GM23338 (cell line): ENCODE measurements around the gene RGS3. TPM values are rescaled to one million over a fixed set of nuclear protein-coding genes. Genes with fewer than 3 reads are reported as not detected.

ENCODE experiments used
- ATAC-seq: fragments of 200-7000 bp; cut with Tn5 transposase; 3 replicates; pipeline ENCODE4 v1.9.1; 2020
- DNase-seq: peaks from one replicate; pipeline ENCODE4 v3.0.0-alpha.2; 2015; ENCODE audit warnings: low spot score
- H2AFZ ChIP-seq: fragments of 200-600 bp; sonication (generic); 2 replicates; pipeline ENCODE4 v1.8.0; 2016; ENCODE audit warnings: antibody characterized with exemption, mild to moderate bottlenecking, moderate library complexity
- H3F3A ChIP-seq: fragments of 200-600 bp; sonication (generic); replicated peaks from 2 replicates; pipeline ENCODE4 v1.8.0; 2017; ENCODE audit warnings: antibody characterized with exemption, mixed run types, low read depth
- H3K27ac ChIP-seq: fragments of 200-600 bp; sonication (generic); 2 replicates; pipeline ENCODE4 v1.6.1; 2016; ENCODE audit warnings: low read depth
- H3K27me3 ChIP-seq: fragments of 200-600 bp; sonication (generic); 2 replicates; pipeline ENCODE4 v1.8.0; 2016; ENCODE audit warnings: mild to moderate bottlenecking, mixed run types, moderate library complexity; ENCODE audit not compliant: insufficient read depth
- H3K36me3 ChIP-seq: fragments of 200-600 bp; sonication (generic); 2 replicates; pipeline ENCODE4 v1.8.0; 2016; ENCODE audit warnings: mild to moderate bottlenecking; ENCODE audit not compliant: insufficient read depth
- H3K4me1 ChIP-seq: fragments of 200-600 bp; sonication (generic); 2 replicates; pipeline ENCODE4 v1.8.0; 2016; ENCODE audit warnings: mild to moderate bottlenecking, moderate library complexity; ENCODE audit not compliant: insufficient read depth
- H3K4me2 ChIP-seq: fragments of 200-600 bp; sonication (generic); 2 replicates; pipeline ENCODE4 v1.7.1; 2017; ENCODE audit warnings: mixed run types
- H3K4me3 ChIP-seq: fragments of 200-600 bp; sonication (generic); 2 replicates; pipeline ENCODE4 v1.6.1; 2016; ENCODE audit warnings: mixed run types
- H3K79me2 ChIP-seq: fragments of 200-600 bp; sonication (generic); replicated peaks from 2 replicates; pipeline ENCODE4 v1.8.0; 2017; ENCODE audit warnings: mild to moderate bottlenecking; ENCODE audit not compliant: insufficient read depth
- H3K9me2 ChIP-seq: fragments of 200-600 bp; sonication (generic); 2 replicates; pipeline ENCODE4 v1.8.0; 2017; ENCODE audit not compliant: insufficient read depth
- H4K20me1 ChIP-seq: fragments of 200-600 bp; sonication (generic); replicated peaks from 2 replicates; pipeline ENCODE4 v1.8.0; 2017; ENCODE audit warnings: mild to moderate bottlenecking; ENCODE audit not compliant: insufficient read depth
- H3K27ac Mint-ChIP-seq: 2 replicates; pipeline ENCODE4 v1.8.0; 2020; ENCODE audit warnings: inconsistent platforms, mild to moderate bottlenecking, moderate library complexity, mixed read lengths
- H3K27me3 Mint-ChIP-seq: 3 replicates; pipeline ENCODE4 v1.8.0; 2022; ENCODE audit warnings: low read depth, mild to moderate bottlenecking, moderate library complexity, mixed read lengths, inconsistent platforms; ENCODE audit not compliant: insufficient read depth, poor library complexity
- H3K36me3 Mint-ChIP-seq: 3 replicates; pipeline ENCODE4 v1.8.0; 2021; ENCODE audit warnings: low read depth, mild to moderate bottlenecking, inconsistent platforms, moderate library complexity, mixed read lengths
- H3K4me1 Mint-ChIP-seq: 3 replicates; pipeline ENCODE4 v1.8.0; 2020; ENCODE audit warnings: mild to moderate bottlenecking, inconsistent platforms, mixed read lengths
- H3K4me3 Mint-ChIP-seq: 3 replicates; pipeline ENCODE4 v1.8.0; 2021; ENCODE audit warnings: moderate library complexity, mild to moderate bottlenecking, inconsistent platforms, mixed read lengths
- H3K9me3 Mint-ChIP-seq: 3 replicates; pipeline ENCODE4 v1.8.0; 2020; ENCODE audit warnings: moderate library complexity, mild to moderate bottlenecking, inconsistent platforms, mixed read lengths
- EZH2 ChIP-seq: fragments of 200-600 bp; sonication (generic); IDR thresholded peaks from one replicate; pipeline ENCODE4 v1.8.0; 2017; ENCODE audit warnings: antibody characterized with exemption, mild to moderate bottlenecking, low read depth; ENCODE audit not compliant: unreplicated experiment
- EZH2phosphoT487 ChIP-seq: fragments of 200-600 bp; sonication (generic); IDR thresholded peaks from one replicate; pipeline ENCODE4 v1.8.1; 2018; ENCODE audit warnings: antibody characterized with exemption; ENCODE audit not compliant: unreplicated experiment
- JUNB ChIP-seq: IDR thresholded peaks from one replicate; pipeline ENCODE4 v1.6.1; 2016; ENCODE audit warnings: antibody characterized with exemption; ENCODE audit not compliant: unreplicated experiment
- NANOG ChIP-seq: IDR thresholded peaks from 2 replicates; pipeline ENCODE4 v1.6.1; 2016; ENCODE audit warnings: antibody characterized with exemption, borderline replicate concordance
- POLR2AphosphoS5 ChIP-seq: IDR thresholded peaks from 2 replicates; pipeline ENCODE4 v1.6.1; 2016; ENCODE audit warnings: antibody characterized with exemption, low read depth
- STAT1 ChIP-seq: IDR thresholded peaks from one replicate; pipeline ENCODE4 v1.6.1; 2016; ENCODE audit warnings: antibody characterized with exemption; ENCODE audit not compliant: unreplicated experiment
- ZNF114 ChIP-seq: fragments of 250-450 bp; sonication (Bioruptor Pico); IDR thresholded peaks from 2 replicates; pipeline ENCODE4 v1.5.0; 2020; ENCODE audit warnings: mild to moderate bottlenecking, moderate library complexity
- ZNF331 ChIP-seq: fragments of 250-450 bp; sonication (Bioruptor Pico); IDR thresholded peaks from 2 replicates; pipeline ENCODE4 v1.5.0; 2020; ENCODE audit warnings: low read depth, mild to moderate bottlenecking, moderate library complexity
- ZNF462 ChIP-seq: fragments of 250-450 bp; sonication (Bioruptor Pico); IDR thresholded peaks from 2 replicates; pipeline ENCODE4 v1.5.0; 2020; ENCODE audit warnings: mild to moderate bottlenecking, moderate library complexity
- polyA plus RNA-seq: library from polyadenylated mRNA; unstranded; fragments of >200 nt; fragmentation: Nextera tagmentation; extraction: Ambion mirVana; gene quantifications from 2 replicates; pipeline ENCODE4 v1.2.1, GENCODE V29; 2016
- total RNA-seq: library from RNA; depleted of rRNA; stranded (reverse); fragments of >200 nt; shearing (Covaris generic); gene quantifications from 2 replicates; pipeline ENCODE4 v1.2.3, GENCODE V29; 2014
- TF ChIP-seq, protein P1 (sequence below), 2 experiments: fragments of 200-600 bp in 1 of 2; sonication (generic) in 1 of 2; conservative IDR thresholded peaks; 2 replicates each; pipeline versions ENCODE4 v1.5.1 to v1.6.1; 2016 to 2017; ENCODE audit warnings: antibody characterized with exemption in 2 of 2, low read depth in 2 of 2, mild to moderate bottlenecking in 2 of 2, moderate library complexity in 1 of 2
- TF ChIP-seq, protein P2 (sequence below): IDR thresholded peaks from 2 replicates; pipeline ENCODE4 v1.6.1; 2016; ENCODE audit warnings: antibody characterized with exemption

RGS3 gene
- total and polyA plus RNA-seq, 2 experiments from 2014 or later, result 14.2 to 24.3 TPM

DNA sequence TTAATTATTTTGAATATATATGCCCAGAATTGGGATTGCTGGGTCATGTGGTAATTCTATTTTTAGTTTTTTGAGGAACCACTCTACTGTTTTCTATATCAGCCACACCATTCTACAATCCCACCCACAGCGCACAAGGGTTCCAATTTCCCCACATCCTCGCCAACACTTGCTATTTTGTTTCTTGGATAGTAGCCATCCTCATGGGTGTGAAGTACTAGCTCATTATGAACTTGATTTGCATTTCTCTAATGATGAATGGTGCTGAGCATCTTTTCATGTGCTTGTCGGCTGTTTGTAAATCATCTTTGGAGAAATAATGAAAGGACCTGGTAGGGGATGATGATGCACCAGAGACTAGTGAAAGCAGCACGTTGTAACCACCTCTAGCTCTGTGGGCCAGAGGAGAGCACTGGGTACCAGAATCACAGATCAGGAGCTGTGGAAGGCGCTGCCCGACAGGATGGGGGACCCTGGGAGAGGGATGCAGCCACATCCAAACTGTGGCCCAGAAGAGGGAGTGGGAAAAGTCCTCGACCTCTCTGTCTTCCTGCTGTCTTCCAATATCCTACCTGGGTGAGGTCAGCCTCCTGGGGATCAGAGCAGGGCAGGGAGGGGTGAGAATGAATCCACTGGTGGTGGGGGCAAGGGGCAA is 155.4 kb downstream of the RGS3 start (continued):
- TF ChIP-seq, protein P1, sequence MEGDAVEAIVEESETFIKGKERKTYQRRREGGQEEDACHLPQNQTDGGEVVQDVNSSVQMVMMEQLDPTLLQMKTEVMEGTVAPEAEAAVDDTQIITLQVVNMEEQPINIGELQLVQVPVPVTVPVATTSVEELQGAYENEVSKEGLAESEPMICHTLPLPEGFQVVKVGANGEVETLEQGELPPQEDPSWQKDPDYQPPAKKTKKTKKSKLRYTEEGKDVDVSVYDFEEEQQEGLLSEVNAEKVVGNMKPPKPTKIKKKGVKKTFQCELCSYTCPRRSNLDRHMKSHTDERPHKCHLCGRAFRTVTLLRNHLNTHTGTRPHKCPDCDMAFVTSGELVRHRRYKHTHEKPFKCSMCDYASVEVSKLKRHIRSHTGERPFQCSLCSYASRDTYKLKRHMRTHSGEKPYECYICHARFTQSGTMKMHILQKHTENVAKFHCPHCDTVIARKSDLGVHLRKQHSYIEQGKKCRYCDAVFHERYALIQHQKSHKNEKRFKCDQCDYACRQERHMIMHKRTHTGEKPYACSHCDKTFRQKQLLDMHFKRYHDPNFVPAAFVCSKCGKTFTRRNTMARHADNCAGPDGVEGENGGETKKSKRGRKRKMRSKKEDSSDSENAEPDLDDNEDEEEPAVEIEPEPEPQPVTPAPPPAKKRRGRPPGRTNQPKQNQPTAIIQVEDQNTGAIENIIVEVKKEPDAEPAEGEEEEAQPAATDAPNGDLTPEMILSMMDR (conservative IDR thresholded peaks at IDR 0.05; ENCODE audit: low read depth in 2 of 2), result no peak

GRCh38 chr9:113619491-113620376 is 156.2 kb downstream of the RGS3 start:
- H3K4me3 ChIP-seq, result no peak overlapping the region
- TF ChIP-seq ZNF114 (CRISPR knock-in tag), result no peak
- TF ChIP-seq STAT1, result no peak
- no peak for TF ChIP-seq NANOG
- TF ChIP-seq EZH2phosphoT487, result no peak
- TF ChIP-seq POLR2AphosphoS5, result no peak
- no peak for TF ChIP-seq ZNF331
- TF ChIP-seq, protein P1 (conservative IDR thresholded peaks at IDR 0.05; ENCODE audit: low read depth in 2 of 2), result no peak
- TF ChIP-seq, protein P2, sequence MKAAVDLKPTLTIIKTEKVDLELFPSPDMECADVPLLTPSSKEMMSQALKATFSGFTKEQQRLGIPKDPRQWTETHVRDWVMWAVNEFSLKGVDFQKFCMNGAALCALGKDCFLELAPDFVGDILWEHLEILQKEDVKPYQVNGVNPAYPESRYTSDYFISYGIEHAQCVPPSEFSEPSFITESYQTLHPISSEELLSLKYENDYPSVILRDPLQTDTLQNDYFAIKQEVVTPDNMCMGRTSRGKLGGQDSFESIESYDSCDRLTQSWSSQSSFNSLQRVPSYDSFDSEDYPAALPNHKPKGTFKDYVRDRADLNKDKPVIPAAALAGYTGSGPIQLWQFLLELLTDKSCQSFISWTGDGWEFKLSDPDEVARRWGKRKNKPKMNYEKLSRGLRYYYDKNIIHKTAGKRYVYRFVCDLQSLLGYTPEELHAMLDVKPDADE, result no peak
- no peak for TF ChIP-seq EZH2
- TF ChIP-seq JUNB, result no peak
- no peak for TF ChIP-seq ZNF462 (CRISPR knock-in tag)

More at GRCh38 chr9:113619491-113620376, 156.2 kb downstream of the RGS3 start:
- Histone ChIP-seq H3K27me3 (no peaks in the 10 kb centered on the region), H3F3A (no peaks in the 10 kb centered on the region), H3K9me2 (0 out of 2 replicates have a peak, but pooled peaks cover 4% of the 10 kb centered on the region), H3K36me3 (no peaks in the 10 kb centered on the region), H3K27ac (no peak overlapping the region), H2AFZ (peak overlapping the region; percentile 19), H3K4me2 (peak overlapping the region; percentile 45; the same call in 1 of the 2 replicates), H3K79me2 (no peaks in the 10 kb centered on the region), H3K4me1 (peaks cover 31% of the 10 kb centered on the region), H4K20me1 (no peaks in the 10 kb centered on the region)
- H3K27me3 Mint-ChIP-seq, result no peaks in the 10 kb centered on the region
- DNase-seq (no peak), ATAC-seq (no peak)
- no peaks in the 10 kb centered on the region for H3K9me3 Mint-ChIP-seq
- H3K27ac Mint-ChIP-seq, result no peak overlapping the region
- no peak overlapping the region for H3K4me3 Mint-ChIP-seq
- no peaks in the 10 kb centered on the region for H3K36me3 Mint-ChIP-seq
- peaks cover 47% of the 10 kb centered on the region for H3K4me1 Mint-ChIP-seq
